Measurements from ENCODE around the gene CFAP45. TPM values are rescaled to one million over a fixed set of nuclear protein-coding genes. Genes with fewer than 3 reads are reported as not detected.

CFAP45 gene
- polyA plus RNA-seq, 2 of the 4 experiments (the other 2 are of a cell fraction) = 0.67 to 0.89 TPM

- no peak for FAIRE-seq
- TF ChIP-seq JUN (IDR thresholded peaks at IDR 0.05) (no peak), MYC (IDR thresholded peaks at IDR 0.05; ENCODE audit: borderline replicate concordance, low read length) (no peak), ESRRA (IDR thresholded peaks at IDR 0.05; ENCODE audit: borderline replicate concordance, low read length) (no peak), EP300 (IDR thresholded peaks at IDR 0.05) (no peak), HDAC2 (IDR thresholded peaks at IDR 0.05) (no peak), ZFP36 (IDR thresholded peaks at IDR 0.05; ENCODE audit: borderline replicate concordance, partially characterized antibody) (no peak), HMGXB4 (CRISPR knock-in tag; IDR thresholded peaks at IDR 0.05; ENCODE audit: borderline replicate concordance) (no peak), POLR2AphosphoS2 (conservative IDR thresholded peaks at IDR 0.05; ENCODE audit: low read length) (no peak), BCL3 (IDR thresholded peaks at IDR 0.05) (no peak), E2F6 (IDR thresholded peaks at IDR 0.05; ENCODE audit: borderline replicate concordance, low read depth) (no peak), MAFK (IDR thresholded peaks at IDR 0.05; ENCODE audit: partially characterized antibody) (no peak), NR3C1 (IDR thresholded peaks at IDR 0.05) (no peak), MAZ (IDR thresholded peaks at IDR 0.05; ENCODE audit: borderline replicate concordance, low read depth, low read length) (no peak)
- H3K4me2 ChIP-seq = peak overlapping the region; percentile 84
- no peak for DNase-seq (ENCODE audit: low read depth in 1 of 2, low spot score in 1 of 2)
- ChIA-PET POLR2A (interaction anchor here (1.0 kb wide), 1 partner anchor 19 kb away, joined by 3 read pairs; the partner anchor contains the start of gene TAGLN2), CTCF (interaction anchor here (1.0 to 4.2 kb wide), 12 partner anchors 9 to 62 kb away, joined by 4 to 31 read pairs (median 10); partner anchors contain the start of gene SLAMF9)
- no peaks in the 10 kb centered on the region for H3K9me3 ChIP-seq
- peak overlapping the region; percentile 40 to 83; a peak in 4 of 6 replicates for H3K27ac ChIP-seq
- 71% methylated on average over 11 of the region's 11 CpGs for WGBS (ENCODE audit: missing lambda C conversion rate)
- peaks cover 5% of the 10 kb centered on the region; the same call in 1 of the 3 replicates for H3K4me1 ChIP-seq
- peak overlapping the region; percentile 41 for H3K4me3 ChIP-seq
- ATAC-seq = no peak
These were observed 44.9 kb upstream of the CFAP45 start for GRCh38 chr1:159944623-159945455.

GRCh38 chr1:159943908-159944622 is 44.1 kb upstream of the CFAP45 start:
- H3K27ac ChIP-seq = no peak overlapping the region
- no peak for TF ChIP-seq POLR2A (IDR thresholded peaks at IDR 0.05; ENCODE audit: low read length)
- no peak for TF ChIP-seq POLR2AphosphoS2 (conservative IDR thresholded peaks at IDR 0.05; ENCODE audit: low read length)
- DNase-seq (ENCODE audit: low read depth in 1 of 2, low spot score in 1 of 2) = no peak
- H3K9me3 ChIP-seq = no peaks in the 10 kb centered on the region
- ChIA-PET POLR2A (no interaction called here), CTCF (interaction anchor here (1.0 to 4.2 kb wide), 5 partner anchors 8 to 63 kb away, joined by 4 to 30 read pairs (median 14); no protein-coding TSS in a partner anchor)
- FAIRE-seq = no peak
- WGBS (ENCODE audit: missing lambda C conversion rate) = 80% methylated on average over 9 of the region's 9 CpGs
- no peak for ATAC-seq
- no peak overlapping the region for H3K4me3 ChIP-seq
- peaks cover 5% of the 10 kb centered on the region; the same call in 1 of the 3 replicates for H3K4me1 ChIP-seq
- no peak overlapping the region for H3K4me2 ChIP-seq

GRCh38 chr1:159943278-159943640 is 43.3 kb upstream of the CFAP45 start:
- H3K27ac ChIP-seq = no peak overlapping the region
- FAIRE-seq (no peak), ATAC-seq (no peak), DNase-seq (ENCODE audit: low read depth in 1 of 2, low spot score in 1 of 2) (no peak)
- H3K4me3 ChIP-seq = no peak overlapping the region
- no peak overlapping the region for H3K4me2 ChIP-seq
- peaks cover 5% of the 10 kb centered on the region; the same call in 1 of the 3 replicates for H3K4me1 ChIP-seq
- 78% methylated on average over 3 of the region's 5 CpGs for WGBS (ENCODE audit: missing lambda C conversion rate)
- CTCF ChIA-PET = interaction anchor here (0.6 to 4.2 kb wide), 3 partner anchors 50 to 64 kb away, joined by 4 to 30 read pairs (median 29); no protein-coding TSS in a partner anchor
- POLR2A ChIA-PET = no interaction called here
- no peaks in the 10 kb centered on the region for H3K9me3 ChIP-seq
- TF ChIP-seq CTCF (IDR thresholded peaks at IDR 0.05) = no peak
- TF ChIP-seq BCL3 (IDR thresholded peaks at IDR 0.05) = no peak
- no peak for TF ChIP-seq HEYL (CRISPR knock-in tag; IDR thresholded peaks at IDR 0.05)
- TF ChIP-seq POLR2AphosphoS2 (conservative IDR thresholded peaks at IDR 0.05; ENCODE audit: low read length) = no peak
- TF ChIP-seq RFX5 (IDR thresholded peaks at IDR 0.05) = no peak
- TF ChIP-seq EHMT2 (IDR thresholded peaks at IDR 0.05; ENCODE audit: low read depth) = no peak
- no peak for TF ChIP-seq EP300 (IDR thresholded peaks at IDR 0.05)
- TF ChIP-seq FOXS1 (CRISPR knock-in tag; IDR thresholded peaks at IDR 0.05) = no peak
- no peak for TF ChIP-seq HOXB5 (CRISPR knock-in tag; IDR thresholded peaks at IDR 0.05)
- no peak for TF ChIP-seq TFCP2L1 (CRISPR knock-in tag; IDR thresholded peaks at IDR 0.05)
- TF ChIP-seq HDAC2 (IDR thresholded peaks at IDR 0.05) = no peak
- TF ChIP-seq ZFP36 (IDR thresholded peaks at IDR 0.05; ENCODE audit: borderline replicate concordance, partially characterized antibody) = no peak
- no peak for TF ChIP-seq RAD21 (conservative IDR thresholded peaks at IDR 0.05 in 1 of 2, IDR thresholded peaks at IDR 0.05 in 1 of 2)
- TF ChIP-seq HOXB13 (CRISPR knock-in tag; IDR thresholded peaks at IDR 0.05; ENCODE audit: low read depth) = no peak
